Stimulated activated memory B cell treated with anti-CD40 and anti-IgM and Interleukin-4, amounts not matched to agents 10 μg/mL and 1 μg/mL and 100 μg/mL, for 72 hours (primary cell): Measurements from ENCODE around the gene UNKL.
A peak's percentile ranks its signal among the peaks of the same experiment; 100 is the strongest.

Experiments used
- ATAC-seq: fragments of 150-1000 bp; cut with Tn5 transposase; 2 replicates; pipeline ENCODE4 v1.10.0; 2021
- H3K27ac Mint-ChIP-seq: one replicate; pipeline ENCODE4 v1.8.0; 2022; ENCODE audit warnings: mild to moderate bottlenecking, mixed read lengths
- H3K27me3 Mint-ChIP-seq: one replicate; pipeline ENCODE4 v1.8.0; 2022; ENCODE audit warnings: mixed read lengths
- H3K36me3 Mint-ChIP-seq: one replicate; pipeline ENCODE4 v1.8.0; 2022; ENCODE audit warnings: mixed read lengths
- H3K4me1 Mint-ChIP-seq: one replicate; pipeline ENCODE4 v1.8.0; 2022; ENCODE audit warnings: mixed read lengths
- H3K4me3 Mint-ChIP-seq: one replicate; pipeline ENCODE4 v1.8.0; 2022; ENCODE audit warnings: mild to moderate bottlenecking, moderate library complexity, mixed read lengths
- H3K9me3 Mint-ChIP-seq: one replicate; pipeline ENCODE4 v1.8.0; 2022; ENCODE audit warnings: mixed read lengths

UNKL gene

GRCh38 chr16:1414532-1415260 lies at the start of gene UNKL:
Gene UNKL (minus strand): TSS chr16:1414704. CDS start chr16:1414691, 13 bp downstream.
- ATAC-seq = peak; percentile 81
- Mint-ChIP-seq H3K36me3 (peaks cover 6% of the 10 kb centered on the region), H3K4me1 (peaks cover 26% of the 10 kb centered on the region), H3K27ac (peak within 1 kb of the TSS; percentile 90), H3K4me3 (peak within 1 kb of the TSS; percentile 87), H3K27me3 (no peaks in the 10 kb centered on the region), H3K9me3 (no peaks in the 10 kb centered on the region)

- no peak for ATAC-seq
- H3K36me3 Mint-ChIP-seq = peaks cover 44% of the 10 kb centered on the region
- H3K9me3 Mint-ChIP-seq = no peaks in the 10 kb centered on the region
- peaks cover 25% of the 10 kb centered on the region for H3K4me1 Mint-ChIP-seq
- H3K27me3 Mint-ChIP-seq = no peaks in the 10 kb centered on the region
- H3K27ac Mint-ChIP-seq = peak overlapping the region; percentile 44
- no peak overlapping the region for H3K4me3 Mint-ChIP-seq
These were observed 46.6 kb upstream of the UNKL start for GRCh38 chr16:1461146-1461545.

- H3K4me1 Mint-ChIP-seq = peaks cover 25% of the 10 kb centered on the region
- H3K9me3 Mint-ChIP-seq = no peaks in the 10 kb centered on the region
- peaks cover 44% of the 10 kb centered on the region for H3K36me3 Mint-ChIP-seq
- ATAC-seq = no peak
- H3K4me3 Mint-ChIP-seq = no peak overlapping the region
- H3K27ac Mint-ChIP-seq = peak overlapping the region; percentile 44
- no peaks in the 10 kb centered on the region for H3K27me3 Mint-ChIP-seq
These were observed 46.2 kb upstream of the UNKL start for GRCh38 chr16:1460602-1461138.

GRCh38 chr16:1459967-1460366 lies 45.5 kb upstream of the UNKL start:
- no peaks in the 10 kb centered on the region for H3K27me3 Mint-ChIP-seq
- no peak for ATAC-seq
- H3K4me1 Mint-ChIP-seq = peaks cover 25% of the 10 kb centered on the region
- H3K36me3 Mint-ChIP-seq = peaks cover 44% of the 10 kb centered on the region
- no peaks in the 10 kb centered on the region for H3K9me3 Mint-ChIP-seq
- peak overlapping the region; percentile 98 for H3K27ac Mint-ChIP-seq
- no peak overlapping the region for H3K4me3 Mint-ChIP-seq

- H3K36me3 Mint-ChIP-seq = peaks cover 47% of the 10 kb centered on the region
- H3K27ac Mint-ChIP-seq = peak overlapping the region; percentile 98
- H3K4me3 Mint-ChIP-seq = peak overlapping the region; percentile 47
- ATAC-seq = peak; percentile 92
- H3K4me1 Mint-ChIP-seq = peaks cover 25% of the 10 kb centered on the region
- H3K9me3 Mint-ChIP-seq = no peaks in the 10 kb centered on the region
- H3K27me3 Mint-ChIP-seq = no peaks in the 10 kb centered on the region
These were observed 44.5 kb upstream of the UNKL start for GRCh38 chr16:1458977-1459341.

- peak; percentile 78 for ATAC-seq
- H3K9me3 Mint-ChIP-seq = no peaks in the 10 kb centered on the region
- no peaks in the 10 kb centered on the region for H3K27me3 Mint-ChIP-seq
- H3K27ac Mint-ChIP-seq = peak overlapping the region; percentile 98
- peaks cover 25% of the 10 kb centered on the region for H3K4me1 Mint-ChIP-seq
- H3K36me3 Mint-ChIP-seq = peaks cover 52% of the 10 kb centered on the region
- peak overlapping the region; percentile 47 for H3K4me3 Mint-ChIP-seq
These were observed 44.0 kb upstream of the UNKL start for GRCh38 chr16:1458336-1458976.

GRCh38 chr16:1457489-1458245 lies 43.2 kb upstream of the UNKL start:
- Mint-ChIP-seq H3K4me3 (peak overlapping the region; percentile 10), H3K36me3 (peaks cover 49% of the 10 kb centered on the region), H3K27me3 (no peaks in the 10 kb centered on the region), H3K9me3 (no peaks in the 10 kb centered on the region), H3K27ac (peak overlapping the region; percentile 98), H3K4me1 (peaks cover 25% of the 10 kb centered on the region)
- no peak for ATAC-seq

GRCh38 chr16:1456951-1457350 lies 42.4 kb upstream of the UNKL start:
- Mint-ChIP-seq H3K9me3 (no peaks in the 10 kb centered on the region), H3K36me3 (peaks cover 44% of the 10 kb centered on the region), H3K4me3 (no peak overlapping the region), H3K27me3 (no peaks in the 10 kb centered on the region), H3K27ac (no peak overlapping the region), H3K4me1 (peaks cover 25% of the 10 kb centered on the region)
- no peak for ATAC-seq

- Mint-ChIP-seq H3K4me1 (peaks cover 25% of the 10 kb centered on the region), H3K36me3 (peaks cover 43% of the 10 kb centered on the region), H3K27ac (no peak overlapping the region), H3K4me3 (no peak overlapping the region), H3K9me3 (no peaks in the 10 kb centered on the region), H3K27me3 (no peaks in the 10 kb centered on the region)
- no peak for ATAC-seq
These were observed 41.0 kb upstream of the UNKL start for GRCh38 chr16:1455190-1456171.

- ATAC-seq = no peak
- peaks cover 43% of the 10 kb centered on the region for H3K36me3 Mint-ChIP-seq
- H3K27ac Mint-ChIP-seq = no peak overlapping the region
- H3K27me3 Mint-ChIP-seq = no peaks in the 10 kb centered on the region
- no peaks in the 10 kb centered on the region for H3K9me3 Mint-ChIP-seq
- H3K4me3 Mint-ChIP-seq = no peak overlapping the region
- H3K4me1 Mint-ChIP-seq = peaks cover 17% of the 10 kb centered on the region
These were observed 40.1 kb upstream of the UNKL start for GRCh38 chr16:1454561-1454960.

- Mint-ChIP-seq H3K4me1 (peaks cover 6% of the 10 kb centered on the region), H3K4me3 (no peak overlapping the region), H3K27ac (no peak overlapping the region), H3K27me3 (no peaks in the 10 kb centered on the region), H3K36me3 (peaks cover 39% of the 10 kb centered on the region), H3K9me3 (no peaks in the 10 kb centered on the region)
- ATAC-seq = no peak
These were observed 38.8 kb upstream of the UNKL start for GRCh38 chr16:1453316-1453715.

- no peak overlapping the region for H3K27ac Mint-ChIP-seq
- ATAC-seq = no peak
- H3K4me1 Mint-ChIP-seq = no peaks in the 10 kb centered on the region
- H3K36me3 Mint-ChIP-seq = peaks cover 45% of the 10 kb centered on the region
- no peaks in the 10 kb centered on the region for H3K27me3 Mint-ChIP-seq
- H3K9me3 Mint-ChIP-seq = no peaks in the 10 kb centered on the region
- no peak overlapping the region for H3K4me3 Mint-ChIP-seq
These were observed 38.0 kb upstream of the UNKL start for GRCh38 chr16:1452530-1452929.

GRCh38 chr16:1451702-1452392 lies 37.3 kb upstream of the UNKL start:
- no peaks in the 10 kb centered on the region for H3K27me3 Mint-ChIP-seq
- no peak overlapping the region for H3K4me3 Mint-ChIP-seq
- no peaks in the 10 kb centered on the region for H3K9me3 Mint-ChIP-seq

GRCh38 chr16:1450841-1451240 lies 36.3 kb upstream of the UNKL start:
- Mint-ChIP-seq H3K9me3 (no peaks in the 10 kb centered on the region), H3K27ac (no peak overlapping the region), H3K36me3 (peaks cover 51% of the 10 kb centered on the region), H3K4me1 (peaks cover 5% of the 10 kb centered on the region), H3K4me3 (no peak overlapping the region), H3K27me3 (no peaks in the 10 kb centered on the region)
- ATAC-seq = no peak

More at GRCh38 chr16:1451702-1452392, 37.3 kb upstream of the UNKL start:
- ATAC-seq = no peak
- H3K27ac Mint-ChIP-seq = no peak overlapping the region
- H3K4me1 Mint-ChIP-seq = no peaks in the 10 kb centered on the region
- peaks cover 45% of the 10 kb centered on the region for H3K36me3 Mint-ChIP-seq
